ENCODE data around the gene RALGAPA2. TPM values are rescaled to one million over a fixed set of nuclear protein-coding genes. Genes with fewer than 3 reads are reported as not detected.

Gene RALGAPA2
- total and polyA plus RNA-seq, 2 experiments from 2014 or later = 1.3 to 2.6 TPM

DNA sequence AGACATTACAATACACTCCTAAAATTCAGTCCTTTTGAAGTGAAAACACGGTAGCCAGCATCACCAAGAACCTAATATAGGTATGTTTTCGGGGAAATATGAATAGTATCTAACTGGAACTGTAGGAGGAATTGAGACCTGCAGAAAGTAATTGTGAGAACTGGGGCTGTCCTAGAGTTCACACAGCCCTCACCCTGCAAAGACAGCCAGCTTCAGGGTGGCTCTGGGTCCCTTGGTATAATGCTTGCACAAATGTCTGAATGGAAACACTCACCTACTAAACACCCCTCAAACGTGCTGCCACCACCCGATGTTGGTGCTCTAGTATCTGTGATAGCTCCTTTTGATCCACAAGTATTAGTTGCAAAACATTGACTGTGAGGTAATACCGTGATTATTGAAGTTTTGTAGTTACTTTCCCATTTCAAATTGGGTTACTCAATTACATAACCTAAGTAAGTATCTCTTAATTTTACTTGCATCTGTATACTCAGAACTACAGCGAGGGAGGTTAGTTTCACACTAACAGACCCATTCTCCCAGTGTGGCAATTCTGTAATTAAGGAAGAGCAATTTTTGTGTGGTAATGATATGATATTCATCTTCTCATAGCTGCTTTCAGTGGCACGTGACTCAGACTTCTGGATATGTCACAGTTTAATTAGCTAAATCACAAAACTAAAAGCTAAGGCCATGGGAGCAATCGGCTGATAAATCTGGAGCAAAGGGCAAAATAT lies 215.0 kb downstream of the RALGAPA2 start:
- H3K27me3 ChIP-seq (replicated peaks; ENCODE audit: insufficient read depth) = no peaks in the 10 kb centered on the region
- no peaks in the 10 kb centered on the region for H3K4me1 ChIP-seq (ENCODE audit: insufficient read depth)
- no peak for TF ChIP-seq EZH2phosphoT487 (IDR thresholded peaks at IDR 0.05; ENCODE audit: insufficient read depth, low read depth)
- TF ChIP-seq EZH2 (IDR thresholded peaks at IDR 0.05; ENCODE audit: insufficient read depth, poor library complexity, severe bottlenecking) = no peak
- H3K9me3 ChIP-seq (ENCODE audit: low read depth) = no peaks in the 10 kb centered on the region
- H3K9ac ChIP-seq = no peak overlapping the region
- H3K4me2 ChIP-seq (ENCODE audit: unreplicated experiment) = no peak overlapping the region
- H3K9me2 ChIP-seq (ENCODE audit: insufficient read depth) = no peaks in the 10 kb centered on the region
- H3F3A ChIP-seq (ENCODE audit: insufficient read depth) = no peaks in the 10 kb centered on the region
- no peak overlapping the region for H3K27ac ChIP-seq
- no peaks in the 10 kb centered on the region for H3K36me3 ChIP-seq (ENCODE audit: low read depth)
- H3K4me3 ChIP-seq = no peak overlapping the region
- 94% methylated on average over 8 of the region's 8 CpGs for WGBS, 2 experiments (ENCODE audit: low coverage in 1 of 2, low lambda C conversion rate in 2 of 2, missing lambda C conversion rate in 2 of 2)
- no peaks in the 10 kb centered on the region for H4K20me1 ChIP-seq (ENCODE audit: insufficient read depth)
- DNase-seq = no peak
- no peaks in the 10 kb centered on the region for H3K79me2 ChIP-seq (ENCODE audit: insufficient read depth)
- H2AFZ ChIP-seq = no peak overlapping the region
- in situ Hi-C loops (cut with MboI) = no loop called here

DNA sequence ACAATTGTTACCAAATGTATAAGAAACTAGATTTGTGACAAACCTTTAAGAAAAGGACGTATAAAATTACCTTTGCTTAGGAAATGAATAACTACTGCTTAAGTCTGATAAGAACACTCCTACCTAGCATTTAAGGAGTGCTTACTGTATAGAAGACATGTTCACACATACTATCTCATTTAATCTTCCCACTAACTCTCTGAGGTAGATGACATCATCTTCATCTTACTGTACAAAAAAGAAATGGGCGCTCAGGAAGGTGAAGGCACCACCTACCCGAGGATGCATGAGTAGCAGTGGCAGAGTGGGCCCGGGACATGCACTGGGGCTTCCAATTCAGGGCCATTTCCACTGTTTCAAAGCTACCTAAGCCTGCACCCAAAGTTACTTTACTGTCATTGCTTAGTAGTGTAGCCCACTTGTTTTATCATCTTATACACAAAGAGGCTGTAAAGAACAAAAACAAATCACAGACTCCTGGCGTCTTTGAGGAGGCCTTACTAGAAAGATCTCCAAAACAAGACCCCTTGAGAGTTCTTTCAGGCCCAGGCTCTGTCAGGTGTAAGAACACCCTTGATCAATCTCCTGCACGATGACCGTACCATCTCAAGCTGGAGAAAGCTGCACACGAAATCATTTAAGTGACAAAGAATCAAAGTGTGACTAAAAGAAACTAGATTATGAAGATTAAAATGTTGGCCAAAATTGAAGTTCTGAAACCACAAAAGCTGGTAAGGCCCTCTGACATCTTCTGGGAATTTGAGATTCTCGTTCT lies 216.5 kb downstream of the RALGAPA2 start:
- Histone ChIP-seq H3K9me2 (ENCODE audit: insufficient read depth) (no peaks in the 10 kb centered on the region), H3K9ac (no peak overlapping the region), H2AFZ (no peak overlapping the region), H3F3A (ENCODE audit: insufficient read depth) (peaks cover 10% of the 10 kb centered on the region; the same call in 1 of the 2 replicates), H3K4me3 (no peak overlapping the region), H3K27ac (no peak overlapping the region), H3K9me3 (ENCODE audit: low read depth) (no peaks in the 10 kb centered on the region), H3K79me2 (ENCODE audit: insufficient read depth) (no peaks in the 10 kb centered on the region), H3K27me3 (replicated peaks; ENCODE audit: insufficient read depth) (no peaks in the 10 kb centered on the region), H3K4me1 (ENCODE audit: insufficient read depth) (peaks cover 13% of the 10 kb centered on the region), H3K36me3 (ENCODE audit: low read depth) (no peaks in the 10 kb centered on the region), H4K20me1 (ENCODE audit: insufficient read depth) (no peaks in the 10 kb centered on the region), H3K4me2 (ENCODE audit: unreplicated experiment) (no peak overlapping the region)
- TF ChIP-seq EZH2phosphoT487 (IDR thresholded peaks at IDR 0.05; ENCODE audit: insufficient read depth, low read depth) (no peak), EZH2 (IDR thresholded peaks at IDR 0.05; ENCODE audit: insufficient read depth, poor library complexity, severe bottlenecking) (no peak)
- WGBS, 2 experiments (ENCODE audit: low coverage in 1 of 2, low lambda C conversion rate in 2 of 2, missing lambda C conversion rate in 2 of 2) = 91 to 92% methylated on average over 9 of the region's 9 CpGs
- DNase-seq = no peak
- in situ Hi-C loops (cut with MboI) = no loop called here

DNA sequence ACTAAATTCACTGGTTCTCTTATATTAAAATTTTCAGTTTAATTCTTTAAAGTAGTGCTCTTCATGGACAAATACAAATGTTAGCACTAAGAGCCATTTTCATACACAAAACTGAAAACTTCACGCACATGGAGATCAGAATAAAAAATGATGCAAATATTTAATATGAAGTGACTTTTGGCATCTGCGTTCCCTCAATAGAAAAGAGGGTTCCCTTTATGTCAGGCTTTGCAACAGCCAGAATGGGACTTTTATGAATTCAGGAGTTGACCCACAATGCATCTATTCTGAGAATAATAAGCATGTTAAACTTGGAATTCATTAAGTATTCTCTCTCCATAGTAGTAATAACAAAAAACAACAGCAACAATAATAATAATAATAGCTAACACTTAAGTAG lies 218.7 kb downstream of the RALGAPA2 start:
- Histone ChIP-seq H3K4me3 (no peak overlapping the region), H3K27ac (no peak overlapping the region), H3K4me1 (ENCODE audit: insufficient read depth) (peaks cover 13% of the 10 kb centered on the region), H2AFZ (no peak overlapping the region), H3K27me3 (replicated peaks; ENCODE audit: insufficient read depth) (no peaks in the 10 kb centered on the region), H3K9me3 (ENCODE audit: low read depth) (no peaks in the 10 kb centered on the region), H3K36me3 (ENCODE audit: low read depth) (no peaks in the 10 kb centered on the region), H3K4me2 (ENCODE audit: unreplicated experiment) (no peak overlapping the region), H3K9ac (no peak overlapping the region), H3K9me2 (ENCODE audit: insufficient read depth) (no peaks in the 10 kb centered on the region), H3K79me2 (ENCODE audit: insufficient read depth) (no peaks in the 10 kb centered on the region), H3F3A (ENCODE audit: insufficient read depth) (peaks cover 12% of the 10 kb centered on the region; the same call in 1 of the 2 replicates), H4K20me1 (ENCODE audit: insufficient read depth) (no peaks in the 10 kb centered on the region)
- 99 to 100% methylated on average over 2 of the region's 2 CpGs for WGBS, 2 experiments (ENCODE audit: low coverage in 1 of 2, low lambda C conversion rate in 2 of 2, missing lambda C conversion rate in 2 of 2)
- TF ChIP-seq EZH2 (IDR thresholded peaks at IDR 0.05; ENCODE audit: insufficient read depth, poor library complexity, severe bottlenecking) (no peak), EZH2phosphoT487 (IDR thresholded peaks at IDR 0.05; ENCODE audit: insufficient read depth, low read depth) (no peak)
- in situ Hi-C loops (cut with MboI) = no loop called here
- no peak for DNase-seq

DNA sequence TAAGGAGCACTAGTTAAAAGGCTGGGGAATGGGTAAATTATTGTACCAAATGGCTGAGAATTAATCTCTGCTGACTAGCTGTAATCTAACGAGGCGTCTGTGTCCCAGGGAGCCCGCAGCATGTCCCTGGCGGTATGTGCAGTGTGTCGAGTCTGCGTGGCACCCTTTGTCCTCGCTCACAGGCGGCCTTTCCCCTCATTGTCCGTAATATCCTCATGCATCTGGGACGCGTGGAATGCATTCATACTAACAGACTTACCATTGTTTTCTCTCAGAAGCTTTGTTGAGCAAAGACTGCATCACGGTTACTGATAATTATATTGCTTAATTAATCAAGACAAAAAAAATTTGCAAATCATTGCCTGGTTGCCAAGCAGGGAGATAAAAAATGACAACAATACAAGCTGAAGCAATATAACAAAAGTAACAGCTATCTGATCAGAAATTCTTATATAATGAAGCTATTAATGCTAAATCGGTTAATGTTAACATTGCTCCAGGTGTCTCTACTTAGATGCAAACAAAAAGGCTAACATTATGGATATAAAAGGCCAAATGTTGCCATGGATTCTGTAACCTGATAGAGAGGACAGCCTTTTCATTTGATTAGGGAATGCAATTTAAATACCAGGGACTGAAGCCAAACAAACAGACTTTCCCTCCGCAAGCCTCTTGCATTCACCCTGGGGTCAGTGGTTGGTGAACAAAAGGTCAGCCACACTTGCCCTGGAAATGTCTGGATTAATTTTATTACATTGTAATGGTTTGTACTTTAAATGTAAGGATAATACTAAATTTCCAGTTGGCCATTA lies 219.7 kb downstream of the RALGAPA2 start:
- no peak overlapping the region for H2AFZ ChIP-seq
- no peaks in the 10 kb centered on the region for H3K27me3 ChIP-seq (replicated peaks; ENCODE audit: insufficient read depth)
- no peak overlapping the region for H3K9ac ChIP-seq
- H3K79me2 ChIP-seq (ENCODE audit: insufficient read depth) = no peaks in the 10 kb centered on the region
- no peak for DNase-seq
- no peaks in the 10 kb centered on the region for H3K9me3 ChIP-seq (ENCODE audit: low read depth)
- H3K4me3 ChIP-seq = no peak overlapping the region
- no peaks in the 10 kb centered on the region for H3K9me2 ChIP-seq (ENCODE audit: insufficient read depth)
- no peak overlapping the region for H3K4me2 ChIP-seq (ENCODE audit: unreplicated experiment)
- 91 to 96% methylated on average over 14 of the region's 14 CpGs for WGBS, 2 experiments (ENCODE audit: low coverage in 1 of 2, low lambda C conversion rate in 2 of 2, missing lambda C conversion rate in 2 of 2)
- in situ Hi-C loops (cut with MboI) = no loop called here
- H3K27ac ChIP-seq = no peak overlapping the region
- peaks cover 13% of the 10 kb centered on the region for H3K4me1 ChIP-seq (ENCODE audit: insufficient read depth)
- H3K36me3 ChIP-seq (ENCODE audit: low read depth) = no peaks in the 10 kb centered on the region
- no peak for TF ChIP-seq EZH2 (IDR thresholded peaks at IDR 0.05; ENCODE audit: insufficient read depth, poor library complexity, severe bottlenecking)
- TF ChIP-seq EZH2phosphoT487 (IDR thresholded peaks at IDR 0.05; ENCODE audit: insufficient read depth, low read depth) = no peak
- H4K20me1 ChIP-seq (ENCODE audit: insufficient read depth) = no peaks in the 10 kb centered on the region
- H3F3A ChIP-seq (ENCODE audit: insufficient read depth) = peaks cover 12% of the 10 kb centered on the region; the same call in 1 of the 2 replicates

Measured in GM23248 (cell line).